Ovary (tissue), 9 donors: ENCODE measurements around the gene GPR35. TPM values are rescaled to one million over a fixed set of nuclear protein-coding genes. Genes with fewer than 3 reads are reported as not detected.
"Not testable (repeated sequence)": the region's sequence is repeated elsewhere in the genome, so short reads cannot be mapped to it uniquely, and the experiment has no call there.

Experiments used
- DNase-seq, 5 donors: peaks; one replicate each; pipeline ENCODE4 v3.0.0-alpha.2; 2019 to 2020
- H3K27ac ChIP-seq, 2 donors: fragments of 200-600 bp; one replicate each; pipeline versions ENCODE4 v1.5.1 to v1.8.0; 2019 to 2022
- H3K27me3 ChIP-seq: fragments of 200-600 bp; one replicate; pipeline ENCODE4 v1.8.0; 2022
- H3K36me3 ChIP-seq: fragments of 200-600 bp; sonication (generic); one replicate; pipeline ENCODE4 v1.5.1; 2019
- H3K4me1 ChIP-seq: one replicate; pipeline ENCODE4 v1.8.1; 2013; ENCODE audit warnings: mild to moderate bottlenecking, moderate library complexity; ENCODE audit not compliant: insufficient read depth
- H3K4me3 ChIP-seq: fragments of 200-600 bp; sonication (generic); one replicate; pipeline ENCODE4 v1.5.1; 2017
- H3K9me3 ChIP-seq, 2 donors: fragments of 200-600 bp in 1 of 2; sonication (generic) in 1 of 2; one replicate each; pipeline versions ENCODE4 v1.5.1 to v1.8.1; 2013 to 2019; ENCODE audit warnings: mild to moderate bottlenecking in 1 of 2, moderate library complexity in 1 of 2
- EP300 ChIP-seq: sonication (generic); formaldehyde crosslinking; IDR thresholded peaks from one replicate; pipeline ENCODE4 v1.6.1; 2017; ENCODE audit warnings: antibody characterized with exemption
- POLR2A ChIP-seq: fragments of 450-650 bp; IDR thresholded peaks from one replicate; pipeline ENCODE4 v1.6.1; 2017; ENCODE audit warnings: antibody characterized with exemption, mild to moderate bottlenecking, moderate library complexity
- WGBS, 3 donors: extraction: QIAGEN DNeasy Blood & Tissue Kit in 1 of 3; methylation state at CpG; one replicate each; pipeline versions ENCODE4 v1.1.5 to v1.1.7; 2013 to 2017; 5-methylcytosine and 5-hydroxymethylcytosine counted together
- intact Hi-C, 4 donors: fragments of 100-400 bp; cut with DNase I; formaldehyde crosslinking; loops; one replicate each; pipeline versions ENCODE4 v1.11.0 to v1.15.1; 2022 to 2023
- polyA plus RNA-seq, 2 donors: library from polyadenylated mRNA; stranded (reverse); fragments of 200-250 nt in 1 of 2; fragments of 350-450 nt in 1 of 2; fragmentation: Illumina TruSeq in 1 of 2; extraction: RNeasy Lipid Tissue Mini Kit (QIAGEN cat#74804) in 1 of 2; gene quantifications; one replicate each; pipeline ENCODE4 v1.2.3, GENCODE V29; 2013 to 2014
- total RNA-seq, 7 donors: library from RNA; depleted of rRNA in 2 of 7; stranded (reverse); fragments of >200 nt in 2 of 7; fragmentation: NEBNext Ultra II Directional in 3 of 7; extraction: Animal tissue kit (Norgen Biotek cat#: 25700) in 3 of 7; gene quantifications; one replicate each; pipeline versions ENCODE4 v1.1.0 to v1.2.4, GENCODE V29; 2016 to 2023
- TF ChIP-seq, protein P1 (sequence below), 3 donors: fragments of 450-650 bp in 2 of 3; fragments of 200-600 bp in 1 of 3; IDR thresholded peaks; one replicate each; pipeline versions ENCODE4 v1.5.1 to v1.8.0; 2016 to 2022; ENCODE audit warnings: antibody characterized with exemption in 3 of 3, mild to moderate bottlenecking in 1 of 3
- donor health status: DM: no; HTN: no; CAD: no; lungs with moderate emphysema.
- donor health status: DM: no; HTN: no; CAD: no.
- donor health status: Bipolar disorder and iron deficiency.
- donor health status: DM: yes; HTN: yes; CAD: no.
- donor health status: DM: no; HTN: no; CAD: no.
- donor health status: DM: yes; HTN: yes; CAD: no.

Gene GPR35
- total and polyA plus RNA-seq, 9 donors = 0.27 to 4.2 (median 2.4) TPM

DNA sequence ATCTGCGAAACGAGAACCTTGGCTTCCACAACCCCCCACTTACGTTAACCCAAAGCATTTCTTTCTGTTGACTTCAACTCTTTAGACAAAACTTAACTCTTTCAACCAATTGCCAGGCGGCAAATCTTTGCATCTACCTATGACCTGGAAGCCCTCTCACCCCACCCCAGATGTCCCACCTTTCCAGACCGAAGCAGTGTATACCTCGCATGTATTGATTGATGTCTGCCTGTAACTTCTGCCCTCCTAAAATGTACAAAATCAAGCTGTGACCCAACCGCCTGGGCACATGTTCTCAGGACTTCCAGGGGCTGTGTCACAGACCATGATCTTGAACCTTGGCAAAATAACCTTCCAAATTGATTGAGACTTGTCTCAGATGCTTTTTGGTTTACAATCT is 45.1 kb downstream of the GPR35 start:
- DNase-seq = no peak
- H3K27me3 ChIP-seq = no peaks in the 10 kb centered on the region
- no peak overlapping the region for H3K4me3 ChIP-seq
- no peaks in the 10 kb centered on the region for H3K9me3 ChIP-seq
- WGBS, 3 donors = 65 to 82% (median 66%) methylated on average over 7 of the region's 7 CpGs
- no peak overlapping the region for H3K27ac ChIP-seq
- TF ChIP-seq, protein P1, sequence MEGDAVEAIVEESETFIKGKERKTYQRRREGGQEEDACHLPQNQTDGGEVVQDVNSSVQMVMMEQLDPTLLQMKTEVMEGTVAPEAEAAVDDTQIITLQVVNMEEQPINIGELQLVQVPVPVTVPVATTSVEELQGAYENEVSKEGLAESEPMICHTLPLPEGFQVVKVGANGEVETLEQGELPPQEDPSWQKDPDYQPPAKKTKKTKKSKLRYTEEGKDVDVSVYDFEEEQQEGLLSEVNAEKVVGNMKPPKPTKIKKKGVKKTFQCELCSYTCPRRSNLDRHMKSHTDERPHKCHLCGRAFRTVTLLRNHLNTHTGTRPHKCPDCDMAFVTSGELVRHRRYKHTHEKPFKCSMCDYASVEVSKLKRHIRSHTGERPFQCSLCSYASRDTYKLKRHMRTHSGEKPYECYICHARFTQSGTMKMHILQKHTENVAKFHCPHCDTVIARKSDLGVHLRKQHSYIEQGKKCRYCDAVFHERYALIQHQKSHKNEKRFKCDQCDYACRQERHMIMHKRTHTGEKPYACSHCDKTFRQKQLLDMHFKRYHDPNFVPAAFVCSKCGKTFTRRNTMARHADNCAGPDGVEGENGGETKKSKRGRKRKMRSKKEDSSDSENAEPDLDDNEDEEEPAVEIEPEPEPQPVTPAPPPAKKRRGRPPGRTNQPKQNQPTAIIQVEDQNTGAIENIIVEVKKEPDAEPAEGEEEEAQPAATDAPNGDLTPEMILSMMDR (IDR thresholded peaks at IDR 0.05) = no peak
- TF ChIP-seq POLR2A (no peak), EP300 (no peak)
- intact Hi-C loops = no loop called here
- no peaks in the 10 kb centered on the region for H3K4me1 ChIP-seq
- no peaks in the 10 kb centered on the region for H3K36me3 ChIP-seq

DNA sequence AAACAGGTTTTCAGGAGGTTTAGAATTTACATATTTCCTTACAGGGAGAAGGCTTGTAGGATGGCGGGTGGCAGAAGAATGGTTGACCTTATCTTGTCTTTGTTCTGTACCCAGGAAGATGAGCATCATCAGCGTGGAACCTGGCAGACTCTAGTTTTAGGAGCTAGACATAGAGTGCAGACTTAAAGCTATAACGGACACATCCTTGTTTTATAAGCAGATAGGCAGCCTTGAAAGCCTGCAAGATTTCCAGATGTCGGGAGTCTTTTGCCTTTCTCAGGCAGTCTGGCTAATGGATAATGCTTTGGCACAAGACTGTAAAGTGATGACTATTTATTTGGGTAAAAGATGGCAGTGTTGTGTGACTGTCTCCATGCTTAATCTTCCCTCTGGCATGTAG is 45.7 kb downstream of the GPR35 start:
- Histone ChIP-seq H3K27me3 (no peaks in the 10 kb centered on the region), H3K27ac (no peak overlapping the region), H3K4me3 (no peak overlapping the region), H3K4me1 (no peaks in the 10 kb centered on the region), H3K36me3 (no peaks in the 10 kb centered on the region), H3K9me3 (no peaks in the 10 kb centered on the region)
- DNase-seq = no peak
- WGBS, 3 donors = 65 to 74% (median 66%) methylated on average over 4 of the region's 4 CpGs
- TF ChIP-seq, protein P1 (IDR thresholded peaks at IDR 0.05) = no peak
- no peak for TF ChIP-seq POLR2A
- intact Hi-C loops = no loop called here

DNA sequence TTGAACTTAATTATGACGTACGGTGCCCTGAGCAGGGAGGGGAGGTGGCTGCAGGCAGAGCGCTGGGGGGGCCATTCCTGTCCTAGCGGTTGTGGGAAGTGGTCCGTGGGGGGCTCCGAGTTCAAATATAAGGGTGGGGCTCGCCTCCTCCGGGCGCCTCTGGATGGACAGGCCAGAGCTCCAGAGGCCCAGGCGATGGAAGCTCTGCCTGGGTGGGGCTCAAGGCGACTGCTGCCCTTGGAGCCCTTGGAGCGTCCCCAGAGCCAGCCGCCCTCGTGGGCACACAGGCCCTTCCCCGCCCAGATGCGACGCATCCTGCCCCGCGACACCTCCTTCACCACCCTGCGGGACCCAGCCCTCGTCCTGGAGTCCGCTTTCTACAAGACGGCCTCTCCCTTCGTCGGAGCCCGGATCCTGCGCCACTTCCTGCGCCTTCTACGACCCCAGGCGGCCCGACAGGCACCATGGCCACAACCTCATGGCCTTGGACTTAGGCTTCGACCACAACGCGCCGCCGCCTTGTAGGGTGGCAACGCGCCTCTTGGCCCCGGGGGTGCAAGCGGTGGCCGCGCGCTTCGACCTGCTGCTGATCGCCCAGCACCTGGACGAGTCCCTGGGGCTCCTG is 46.9 kb downstream of the GPR35 start:
- no peaks in the 10 kb centered on the region for H3K9me3 ChIP-seq
- no peak for TF ChIP-seq EP300
- TF ChIP-seq, protein P1 (IDR thresholded peaks at IDR 0.05) = no peak
- TF ChIP-seq POLR2A = no peak
- H3K27me3 ChIP-seq = no peaks in the 10 kb centered on the region
- H3K4me3 ChIP-seq = no peak overlapping the region
- no peaks in the 10 kb centered on the region for H3K36me3 ChIP-seq
- no peak for DNase-seq
- no peaks in the 10 kb centered on the region for H3K4me1 ChIP-seq
- intact Hi-C loops = no loop called here
- H3K27ac ChIP-seq = no peak overlapping the region
- 30 to 67% (median 39%) methylated on average over 45 to 46 of the region's 46 CpGs for WGBS, 3 donors

DNA sequence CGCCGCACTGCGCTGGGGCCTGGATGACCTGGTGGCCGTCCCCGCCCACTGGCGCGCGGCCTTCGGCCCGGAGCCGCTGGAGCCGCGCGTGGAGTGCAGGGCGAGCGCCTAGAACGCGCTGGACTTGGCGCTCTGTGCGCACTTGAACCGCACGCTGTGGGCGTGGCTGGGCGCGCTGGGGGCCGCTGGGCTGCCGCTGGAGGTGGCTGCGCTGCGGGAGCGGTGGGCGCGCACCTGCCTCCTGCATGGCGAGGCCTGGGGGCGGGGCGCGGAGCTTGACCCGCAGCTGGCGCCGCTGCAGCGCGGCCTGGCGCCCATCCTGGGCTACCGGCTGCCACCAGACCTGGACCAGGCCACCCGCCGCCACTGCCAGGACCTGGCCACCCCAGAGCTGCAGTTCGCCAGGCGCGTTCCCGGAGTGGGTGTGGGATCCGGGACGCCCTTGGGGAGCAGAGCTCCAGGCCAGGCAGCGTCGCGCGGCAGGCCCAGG is 47.5 kb downstream of the GPR35 start:
- Histone ChIP-seq H3K4me3 (no peak overlapping the region), H3K36me3 (no peaks in the 10 kb centered on the region), H3K4me1 (no peaks in the 10 kb centered on the region), H3K27me3 (no peaks in the 10 kb centered on the region), H3K27ac (no peak overlapping the region), H3K9me3 (no peaks in the 10 kb centered on the region)
- 3 to 6% (median 4%) methylated on average over 45 to 55 of the region's 55 CpGs for WGBS, 3 donors
- no peak for DNase-seq
- intact Hi-C loops = no loop called here
- no peak for TF ChIP-seq EP300
- no peak for TF ChIP-seq POLR2A
- TF ChIP-seq, protein P1 (IDR thresholded peaks at IDR 0.05) = no peak

DNA sequence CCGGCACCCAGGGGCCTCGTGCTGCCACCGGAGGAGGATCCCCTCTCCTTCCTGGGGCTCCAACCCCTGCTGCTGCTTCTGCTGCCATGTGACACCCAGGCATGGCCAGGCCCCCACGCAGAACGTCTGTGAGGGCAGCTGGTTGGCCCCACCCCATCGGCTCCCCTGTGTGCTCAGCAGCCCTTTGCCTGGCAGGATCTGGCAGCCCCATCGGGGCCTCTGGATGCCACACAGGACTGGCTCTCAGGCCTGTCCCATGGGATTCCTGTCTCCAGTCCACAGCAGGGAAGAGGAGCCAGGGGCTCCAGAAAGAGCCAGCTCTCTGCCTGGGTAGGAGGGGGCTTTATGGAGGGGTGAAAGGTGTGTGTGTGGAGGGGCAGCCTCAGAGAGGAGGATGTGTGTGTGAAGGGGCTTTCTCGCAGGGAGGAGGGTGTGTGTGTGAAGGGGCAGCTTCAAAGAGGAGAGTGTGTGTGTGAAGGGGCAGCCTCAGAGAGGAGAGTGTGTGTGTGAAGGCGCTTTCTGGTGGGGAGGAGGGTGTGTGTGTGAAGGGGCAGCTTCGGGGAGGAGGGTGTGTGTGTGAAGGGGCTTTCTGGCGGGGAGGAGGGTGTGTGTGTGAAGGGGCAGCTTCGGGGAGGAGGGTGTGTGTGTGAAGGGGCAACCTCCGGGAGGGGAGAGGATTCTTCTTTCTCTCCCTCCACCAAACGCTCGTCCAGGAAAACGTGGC is 49.3 kb downstream of the GPR35 start:
- H3K9me3 ChIP-seq, H3K27ac ChIP-seq, H3K36me3 ChIP-seq, H3K4me1 ChIP-seq, DNase-seq, intact Hi-C loops, H3K27me3 ChIP-seq, H3K4me3 ChIP-seq: not testable (repeated sequence)
- 9 to 19% (median 18%) methylated on average over 8 to 12 of the region's 16 CpGs for WGBS, 3 donors

DNA sequence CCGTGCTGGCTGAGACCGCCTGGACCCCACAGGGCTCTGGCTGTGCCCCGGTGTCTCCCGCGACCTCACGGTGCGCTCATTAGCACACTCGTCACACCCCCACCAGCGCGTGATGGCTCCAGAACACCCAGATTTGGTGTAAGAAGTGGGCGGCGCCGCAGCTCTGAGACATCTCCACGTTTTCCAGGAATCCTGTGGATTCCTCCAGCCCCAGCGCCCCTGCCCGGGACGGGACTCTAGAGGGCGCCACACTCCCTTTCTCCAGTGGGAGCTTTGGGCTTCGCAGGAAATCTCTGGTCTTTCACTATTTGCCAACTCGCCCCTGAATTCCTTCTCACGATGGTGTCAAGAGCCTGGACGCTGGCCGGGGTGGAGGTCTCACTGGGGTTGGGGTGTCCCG is 50.1 kb downstream of the GPR35 start:
- no CpG with 5 or more reads among the region's 24 CpGs for WGBS, 3 donors
- H3K4me1 ChIP-seq, H3K36me3 ChIP-seq, DNase-seq, H3K4me3 ChIP-seq, H3K9me3 ChIP-seq, intact Hi-C loops, H3K27ac ChIP-seq, H3K27me3 ChIP-seq: not testable (repeated sequence)

DNA sequence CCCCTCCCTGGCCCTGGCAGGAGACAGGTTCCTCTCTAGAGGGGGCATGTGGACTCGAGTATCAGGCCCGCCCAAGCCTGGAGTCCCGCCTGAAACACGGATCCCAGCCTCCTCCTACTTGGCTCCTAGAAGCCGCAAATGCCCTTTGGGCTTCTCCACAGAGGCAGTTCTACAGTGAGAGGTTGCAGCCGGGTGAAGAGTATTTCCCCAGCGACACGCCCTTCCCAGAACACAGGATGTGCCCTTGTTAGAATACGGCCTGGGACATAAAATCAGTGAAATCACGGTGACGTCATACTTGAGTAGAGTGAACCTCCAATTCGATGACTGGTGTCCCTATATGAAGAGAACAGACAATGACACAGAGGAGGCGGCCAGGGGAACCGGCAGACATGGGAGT is 52.8 kb downstream of the GPR35 start:
- H3K4me1 ChIP-seq, H3K36me3 ChIP-seq, DNase-seq, intact Hi-C loops, H3K9me3 ChIP-seq, H3K4me3 ChIP-seq, H3K27ac ChIP-seq, H3K27me3 ChIP-seq: not testable (repeated sequence)
- WGBS, 3 donors = 81% methylated on average over 6 of the region's 14 CpGs; no CpG with 5 or more reads in 2 of the 3 donors
